IMR-90 (cell line): Measurements from ENCODE around the gene GARNL3. TPM values are rescaled to one million over a fixed set of nuclear protein-coding genes. Genes with fewer than 3 reads are reported as not detected.

Experiments
- ATAC-seq: fragments of 200-7000 bp; cut with Tn5 transposase; 2 replicates; pipeline ENCODE4 v1.9.1; 2020; ENCODE audit warnings: low read depth, mild to moderate bottlenecking, moderate library complexity
- BruUV-seq: library from RNA; stranded (reverse); fragments of 400-500 nt; replicated peaks from 2 replicates; lab custom pipeline; 2021; lab: Mats Ljungman, UMichigan
- CTCF ChIA-PET: fragments of 300-600 bp; formaldehyde crosslinking; extraction: SDS; loops from one replicate; lab custom pipeline; 2021; ENCODE audit warnings: antibody characterized with exemption; lab: Yijun Ruan, JAX
- POLR2A ChIA-PET: fragments of 300-600 bp; sonication (Branson Sonifier 250); formaldehyde crosslinking; loops from one replicate; lab custom pipeline; 2022; ENCODE audit warnings: antibody characterized with exemption; ENCODE audit not compliant: unreplicated experiment; lab: Charles Lee
- DNase-seq: peaks from one replicate; pipeline ENCODE4 v3.0.0; 2013
- H2AFZ ChIP-seq: replicated peaks from 2 replicates; pipeline ENCODE3; 2013; ENCODE audit warnings: low read length, mild to moderate bottlenecking; ENCODE audit not compliant: poor library complexity
- H2AK5ac ChIP-seq: 2 replicates; pipeline ENCODE4 v1.6.1; 2013; ENCODE audit warnings: low read depth, low read length, inconsistent platforms
- H2AK9ac ChIP-seq: replicated peaks from 2 replicates; pipeline ENCODE3; 2013; ENCODE audit warnings: mild to moderate bottlenecking, low read depth, low read length, moderate library complexity; ENCODE audit not compliant: poor library complexity
- H2BK120ac ChIP-seq: 2 replicates; pipeline ENCODE4 v1.6.1; 2013; ENCODE audit warnings: low read depth, low read length, inconsistent platforms
- H2BK15ac ChIP-seq: 3 replicates; pipeline ENCODE4 v1.6.1; 2013; ENCODE audit warnings: low read depth, low read length, inconsistent platforms
- H2BK20ac ChIP-seq: 2 replicates; pipeline ENCODE4 v1.6.1; 2013; ENCODE audit warnings: low read depth, mild to moderate bottlenecking, inconsistent platforms, low read length, moderate library complexity
- H2BK5ac ChIP-seq: 2 replicates; pipeline ENCODE4 v1.6.1; 2013; ENCODE audit warnings: mild to moderate bottlenecking, low read depth, low read length, inconsistent platforms; ENCODE audit not compliant: poor library complexity, severe bottlenecking
- H3K14ac ChIP-seq: replicated peaks from 2 replicates; pipeline ENCODE4 v1.6.1; 2013; ENCODE audit warnings: low read depth, low read length, inconsistent platforms
- H3K18ac ChIP-seq: 2 replicates; pipeline ENCODE4 v1.6.1; 2013; ENCODE audit warnings: low read depth, low read length, control low read depth
- H3K23ac ChIP-seq: 2 replicates; pipeline ENCODE4 v1.6.1; 2013; ENCODE audit warnings: low read depth, low read length, inconsistent platforms
- H3K27ac ChIP-seq: 2 replicates; pipeline ENCODE4 v1.5.1; 2013; ENCODE audit warnings: mild to moderate bottlenecking, control low read depth, low read length; ENCODE audit not compliant: insufficient read depth
- H3K27me3 ChIP-seq: 2 replicates; pipeline ENCODE4 v1.6.1; 2013; ENCODE audit warnings: low read length; ENCODE audit not compliant: control insufficient read depth, insufficient read depth
- H3K36me3 ChIP-seq: 2 replicates; pipeline ENCODE4 v1.6.1; 2013; ENCODE audit warnings: low read length, mixed read lengths; ENCODE audit not compliant: control insufficient read depth, insufficient read depth
- H3K4ac ChIP-seq: 2 replicates; pipeline ENCODE4 v1.6.1; 2013; ENCODE audit warnings: low read depth, low read length, inconsistent platforms
- H3K4me1 ChIP-seq: 2 replicates; pipeline ENCODE4 v1.6.1; 2013; ENCODE audit warnings: low read length, mixed read lengths; ENCODE audit not compliant: control insufficient read depth, insufficient read depth
- H3K4me2 ChIP-seq: 2 replicates; pipeline ENCODE4 v1.6.1; 2013; ENCODE audit warnings: low read depth, mild to moderate bottlenecking, control low read depth, low read length, moderate library complexity
- H3K4me3 ChIP-seq: 2 replicates; pipeline ENCODE4 v1.5.1; 2013; ENCODE audit warnings: low read depth, mild to moderate bottlenecking, control low read depth, low read length, moderate library complexity; ENCODE audit not compliant: insufficient read depth
- H3K56ac ChIP-seq: 2 replicates; pipeline ENCODE4 v1.6.1; 2013; ENCODE audit warnings: low read length, inconsistent platforms; ENCODE audit not compliant: insufficient read depth; ENCODE audit errors: extremely low read depth
- H3K79me1 ChIP-seq, 2 experiments: 2 replicates each; pipeline ENCODE4 v1.6.1; 2013; ENCODE audit warnings: low read length in 2 of 2, inconsistent platforms in 1 of 2, low read depth in 1 of 2
- H3K9ac ChIP-seq: 2 replicates; pipeline ENCODE4 v1.6.1; 2013; ENCODE audit warnings: low read depth, low read length, control low read depth
- H3K9me1 ChIP-seq: 2 replicates; pipeline ENCODE4 v1.6.1; 2013; ENCODE audit warnings: low read length, inconsistent platforms; ENCODE audit not compliant: insufficient read depth
- H3K9me3 ChIP-seq: 2 replicates; pipeline ENCODE4 v1.6.1; 2013; ENCODE audit warnings: low read length; ENCODE audit not compliant: control insufficient read depth, insufficient read depth
- H4K20me1 ChIP-seq: 2 replicates; pipeline ENCODE4 v1.6.1; 2013; ENCODE audit warnings: low read length, inconsistent platforms; ENCODE audit not compliant: insufficient read depth
- H4K5ac ChIP-seq: 2 replicates; pipeline ENCODE4 v1.6.1; 2013; ENCODE audit warnings: mild to moderate bottlenecking, low read depth, low read length, control low read depth
- H4K8ac ChIP-seq, 2 experiments: 2 replicates each; pipeline ENCODE4 v1.6.1; 2013; ENCODE audit warnings: low read depth in 2 of 2, low read length in 2 of 2, control low read depth in 1 of 2, inconsistent platforms in 1 of 2
- H4K91ac ChIP-seq: 2 replicates; pipeline ENCODE4 v1.6.1; 2013; ENCODE audit warnings: low read depth, low read length, inconsistent platforms; ENCODE audit not compliant: insufficient read depth
- CEBPB ChIP-seq: IDR thresholded peaks from 2 replicates; pipeline ENCODE4 v1.6.1; 2012; ENCODE audit warnings: low read depth, low read length, improper control_type of control experiment
- FOS ChIP-seq: fragments of 150-350 bp; IDR thresholded peaks from 2 replicates; pipeline ENCODE4 v1.6.1; 2016; ENCODE audit warnings: low read depth, low read length
- POLR2A ChIP-seq: IDR thresholded peaks from 2 replicates; pipeline ENCODE4 v1.6.1; 2012; ENCODE audit warnings: mild to moderate bottlenecking, low read depth, low read length
- RAD21 ChIP-seq: IDR thresholded peaks from 2 replicates; pipeline ENCODE4 v1.6.1; 2012; ENCODE audit warnings: low read length, improper control_type of control experiment
- RCOR1 ChIP-seq: IDR thresholded peaks from 2 replicates; pipeline ENCODE4 v1.6.1; 2012; ENCODE audit warnings: mild to moderate bottlenecking, low read length, improper control_type of control experiment; ENCODE audit not compliant: insufficient replicate concordance
- RFX5 ChIP-seq: IDR thresholded peaks from 2 replicates; pipeline ENCODE4 v1.8.0; 2012; ENCODE audit warnings: low read depth, mild to moderate bottlenecking, low read length, moderate library complexity
- WGBS, 2 experiments: methylation state at CpG; one replicate each; pipeline versions ENCODE4 v1.1.5 to v1.1.7; 2013; ENCODE audit warnings: missing lambda C conversion rate in 2 of 2; ENCODE audit not compliant: insufficient read length in 1 of 2; ENCODE audit errors: extremely low coverage in 2 of 2; 5-methylcytosine and 5-hydroxymethylcytosine counted together
- dilution Hi-C: fragments of 300-500 bp; cut with HindIII; formaldehyde crosslinking; loops from one replicate; pipeline ENCODE4 v1.14.3; 2018; ENCODE audit warnings: low sequenced_read_pairs; ENCODE audit not compliant: unreplicated experiment
- in situ Hi-C: fragments of 300-500 bp; cut with MboI; formaldehyde crosslinking; loops from 3 replicates; pipeline ENCODE4 v1.14.3; 2019; ENCODE audit warnings: low sequenced_read_pairs, inconsistent platforms, mixed read lengths
- intact Hi-C: fragments of 100-400 bp; cut with micrococcal nuclease; formaldehyde crosslinking; loops from 2 replicates; pipeline ENCODE4 v1.10.0; 2022
- polyA plus RNA-seq, 3 experiments: library from polyadenylated mRNA; depleted of rRNA; stranded (reverse); fragments of >200 nt; gene quantifications; 2 replicates each; pipeline ENCODE4 v1.2.3, GENCODE V29; 2012; ENCODE audit warnings: low replicate concordance in 1 of 3
- total RNA-seq: library from RNA; depleted of rRNA; stranded (reverse); fragments of >200 nt; gene quantifications from 2 replicates; pipeline ENCODE4 v1.2.3, GENCODE V29; 2012

The GARNL3 gene
- total and polyA plus RNA-seq, 2 of the 4 experiments (the other 2 are of a cell fraction), result 1.9 to 5.0 TPM

DNA sequence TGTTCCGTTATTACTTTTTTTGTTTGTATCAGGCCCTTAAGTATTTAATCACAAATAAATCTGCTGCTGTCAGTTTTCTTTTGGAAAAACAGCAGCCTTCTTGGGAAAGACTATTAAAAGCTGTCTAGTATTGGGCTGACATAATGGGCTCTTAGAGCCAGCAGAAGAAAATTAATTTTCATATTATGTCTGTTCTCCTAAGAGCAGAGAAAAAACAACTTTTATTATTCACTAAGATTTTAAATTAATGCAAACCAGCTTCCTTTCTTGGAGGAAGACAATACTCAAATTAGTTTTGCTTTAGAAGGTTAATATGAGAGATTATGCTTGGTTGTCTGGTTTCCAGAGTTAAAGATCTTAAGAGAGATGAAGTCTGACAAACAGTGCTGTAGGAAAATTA, 30.6 kb upstream of the GARNL3 start:
- H3K14ac ChIP-seq, result no peak overlapping the region
- no peak overlapping the region for H4K8ac ChIP-seq
- H3K9me1 ChIP-seq, result no peaks in the 10 kb centered on the region
- H2BK120ac ChIP-seq, result no peak overlapping the region
- no peak overlapping the region for H2AK5ac ChIP-seq
- no peaks in the 10 kb centered on the region for H3K4me1 ChIP-seq
- BruUV-seq, result no TSS peak
- no peak overlapping the region for H2BK5ac ChIP-seq
- no peaks in the 10 kb centered on the region for H3K36me3 ChIP-seq
- H3K4me3 ChIP-seq, result no peak overlapping the region
- no peak overlapping the region for H2BK15ac ChIP-seq
- ChIA-PET POLR2A (no interaction called here), CTCF (no interaction called here)
- H4K5ac ChIP-seq, result no peak overlapping the region
- H3K18ac ChIP-seq, result no peak overlapping the region
- no peak overlapping the region for H2AFZ ChIP-seq
- intact Hi-C loops, result no loop called here
- H2BK20ac ChIP-seq, result no peak overlapping the region
- no CpG with 5 or more reads among the region's 1 CpG for WGBS, 2 experiments
- no peaks in the 10 kb centered on the region for H4K20me1 ChIP-seq
- dilution Hi-C loops, result no loop called here
- no peaks in the 10 kb centered on the region for H3K79me1 ChIP-seq
- no peak overlapping the region for H3K23ac ChIP-seq
- no peak overlapping the region for H2AK9ac ChIP-seq
- H3K9ac ChIP-seq, result no peak overlapping the region
- H3K27ac ChIP-seq, result no peak overlapping the region
- H3K4ac ChIP-seq, result no peak overlapping the region
- ATAC-seq, result no peak
- no peak for DNase-seq
- in situ Hi-C loops, result no loop called here
- no peak overlapping the region for H3K56ac ChIP-seq
- peaks cover 2% of the 10 kb centered on the region; the same call in 1 of the 2 replicates for H3K27me3 ChIP-seq
- H3K9me3 ChIP-seq, result no peaks in the 10 kb centered on the region
- TF ChIP-seq POLR2A (no peak), FOS (no peak), CEBPB (no peak), RAD21 (no peak), RCOR1 (no peak), RFX5 (no peak)
- no peak overlapping the region for H3K4me2 ChIP-seq
- H4K91ac ChIP-seq, result no peak overlapping the region
